WTC11 (cell line): Measurements from ENCODE around the gene LAMA4. TPM values are rescaled to one million over a fixed set of nuclear protein-coding genes. Genes with fewer than 3 reads are reported as not detected.

ENCODE experiments used
- ATAC-seq: fragments of 200-7000 bp; cut with Tn5 transposase; 2 replicates; pipeline ENCODE4 v1.10.0; 2021; ENCODE audit warnings: mild to moderate bottlenecking, moderate library complexity
- CTCF ChIA-PET: fragments of 300-600 bp; sonication (Branson Sonifier 250); formaldehyde crosslinking; loops from one replicate; lab custom pipeline; 2021; ENCODE audit warnings: antibody characterized with exemption; lab: Charles Lee
- POLR2A ChIA-PET: fragments of 350-600 bp; sonication (Branson Sonifier 250); formaldehyde crosslinking; loops from one replicate; lab custom pipeline; 2021; ENCODE audit warnings: antibody characterized with exemption; lab: Charles Lee
- DNase-seq: peaks from one replicate; pipeline ENCODE4 v3.0.0; 2021; ENCODE audit warnings: low spot score
- H3K27ac Mint-ChIP-seq: 2 replicates; pipeline ENCODE4 v1.8.0; 2021; ENCODE audit warnings: mixed read lengths
- H3K27me3 Mint-ChIP-seq: 2 replicates; pipeline ENCODE4 v1.8.0; 2021; ENCODE audit warnings: low read depth, mild to moderate bottlenecking, moderate library complexity, mixed read lengths
- H3K36me3 Mint-ChIP-seq: 2 replicates; pipeline ENCODE4 v1.8.0; 2021; ENCODE audit warnings: mixed read lengths
- H3K4me1 Mint-ChIP-seq: 2 replicates; pipeline ENCODE4 v1.8.0; 2022; ENCODE audit warnings: mixed read lengths
- H3K4me3 Mint-ChIP-seq: 2 replicates; pipeline ENCODE4 v1.8.0; 2021; ENCODE audit warnings: mild to moderate bottlenecking, moderate library complexity, mixed read lengths
- H3K9me3 Mint-ChIP-seq: 2 replicates; pipeline ENCODE4 v1.8.0; 2021; ENCODE audit warnings: mixed read lengths
- CREM ChIP-seq: sonication (generic); formaldehyde crosslinking; IDR thresholded peaks from 2 replicates; pipeline ENCODE4 v1.8.1; 2022; ENCODE audit warnings: mild to moderate bottlenecking, missing genetic modification reagents, moderate library complexity
- EMX1 ChIP-seq: fragments of 250-450 bp; sonication (Bioruptor Pico); IDR thresholded peaks from 2 replicates; pipeline ENCODE4 v1.8.0; 2021; ENCODE audit warnings: mild to moderate bottlenecking
- HMGA2 ChIP-seq: fragments of 250-450 bp; sonication (Bioruptor Pico); IDR thresholded peaks from 2 replicates; pipeline ENCODE4 v1.4.0; 2021; ENCODE audit warnings: mild to moderate bottlenecking, moderate library complexity
- NFE2L1 ChIP-seq: sonication (generic); formaldehyde crosslinking; IDR thresholded peaks from 2 replicates; pipeline ENCODE4 v1.8.1; 2023; ENCODE audit warnings: missing genetic modification reagents
- NFYB ChIP-seq: sonication (generic); formaldehyde crosslinking; conservative IDR thresholded peaks from 2 replicates; pipeline ENCODE4 v1.8.0; 2022; ENCODE audit warnings: low read depth, missing genetic modification reagents
- NR1H2 ChIP-seq: sonication (generic); formaldehyde crosslinking; IDR thresholded peaks from 2 replicates; pipeline ENCODE4 v1.9.0; 2021; ENCODE audit warnings: mild to moderate bottlenecking, moderate library complexity, missing genetic modification reagents
- TP53 ChIP-seq: sonication (generic); formaldehyde crosslinking; IDR thresholded peaks from 2 replicates; pipeline ENCODE4 v1.8.1; 2023; ENCODE audit warnings: mild to moderate bottlenecking, missing genetic modification reagents
- ZBTB21 ChIP-seq: sonication (generic); formaldehyde crosslinking; IDR thresholded peaks from 2 replicates; pipeline ENCODE4 v1.8.1; 2023; ENCODE audit warnings: mild to moderate bottlenecking, missing genetic modification reagents, borderline replicate concordance
- ZNF219 ChIP-seq: sonication (generic); formaldehyde crosslinking; IDR thresholded peaks from 2 replicates; pipeline ENCODE4 v1.8.0; 2023; ENCODE audit warnings: missing genetic modification reagents, mild to moderate bottlenecking, borderline replicate concordance
- total RNA-seq: library from RNA; stranded (reverse); gene quantifications from 3 replicates; pipeline ENCODE4 v1.2.3, GENCODE V29; 2021
- TF ChIP-seq, protein P1 (sequence below): sonication (generic); formaldehyde crosslinking; IDR thresholded peaks from 2 replicates; pipeline ENCODE4 v1.8.0; 2022; ENCODE audit warnings: mild to moderate bottlenecking, missing genetic modification reagents
- TF ChIP-seq, protein P2 (sequence below): fragments of 250-450 bp; sonication (Bioruptor Pico); IDR thresholded peaks from 2 replicates; pipeline ENCODE4 v1.9.0; 2021; ENCODE audit warnings: mild to moderate bottlenecking
- TF ChIP-seq, protein P3 (sequence below): sonication (generic); formaldehyde crosslinking; IDR thresholded peaks from 2 replicates; pipeline ENCODE4 v1.8.0; 2022; ENCODE audit warnings: mild to moderate bottlenecking, missing genetic modification reagents
- TF ChIP-seq, protein P4 (sequence below): sonication (generic); formaldehyde crosslinking; IDR thresholded peaks from 2 replicates; pipeline ENCODE4 v1.8.0; 2023; ENCODE audit warnings: mild to moderate bottlenecking, missing genetic modification reagents
- TF ChIP-seq, protein P5 (sequence below): sonication (generic); formaldehyde crosslinking; IDR thresholded peaks from 2 replicates; pipeline ENCODE4 v1.8.1; 2022; ENCODE audit warnings: low read depth, mild to moderate bottlenecking, moderate library complexity, missing genetic modification reagents, borderline replicate concordance
- TF ChIP-seq, protein P6 (sequence below): sonication (generic); formaldehyde crosslinking; IDR thresholded peaks from 2 replicates; pipeline ENCODE4 v1.8.0; 2023; ENCODE audit warnings: missing genetic modification reagents
- TF ChIP-seq, protein P7 (sequence below): sonication (generic); formaldehyde crosslinking; IDR thresholded peaks from 2 replicates; pipeline ENCODE4 v1.8.0; 2022; ENCODE audit warnings: mild to moderate bottlenecking, missing genetic modification reagents
- TF ChIP-seq, protein P8 (sequence below): sonication (generic); formaldehyde crosslinking; IDR thresholded peaks from 2 replicates; pipeline ENCODE4 v1.8.1; 2023; ENCODE audit warnings: mild to moderate bottlenecking, missing genetic modification reagents, borderline replicate concordance
- TF ChIP-seq, protein P9 (sequence below): fragments of 250-450 bp; sonication (Bioruptor Pico); IDR thresholded peaks from 2 replicates; pipeline ENCODE4 v1.9.0; 2021; ENCODE audit warnings: mild to moderate bottlenecking, borderline replicate concordance

LAMA4 gene
- total RNA-seq, 1 experiment from 2014 or later: 1.6 TPM

DNA sequence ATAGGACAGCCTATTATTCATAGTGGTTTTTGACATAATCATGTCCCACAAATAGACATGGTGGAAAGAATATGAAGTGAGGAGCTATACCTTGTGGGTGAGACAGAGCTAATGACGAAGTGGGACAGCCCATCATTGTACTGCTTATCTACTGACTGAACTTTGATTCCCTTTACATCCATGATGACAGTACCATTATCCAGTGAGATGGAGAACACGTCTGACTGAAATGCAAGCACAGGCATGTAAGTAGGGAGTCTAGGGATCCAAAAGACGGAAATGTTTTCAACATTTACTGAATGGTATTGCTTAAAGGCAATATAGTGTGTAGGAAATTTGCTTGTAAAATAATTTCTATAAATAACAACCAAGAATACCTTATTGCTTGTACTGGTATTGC, 123.5 kb downstream of the LAMA4 start (continued):
- no peak for TF ChIP-seq NR1H2
- TF ChIP-seq, protein P1, sequence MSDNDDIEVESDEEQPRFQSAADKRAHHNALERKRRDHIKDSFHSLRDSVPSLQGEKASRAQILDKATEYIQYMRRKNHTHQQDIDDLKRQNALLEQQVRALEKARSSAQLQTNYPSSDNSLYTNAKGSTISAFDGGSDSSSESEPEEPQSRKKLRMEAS (CRISPR knock-in tag): no peak
- TF ChIP-seq ZNF219 (CRISPR knock-in tag): no peak
- TF ChIP-seq TP53: no peak
- no peak for TF ChIP-seq CREM (CRISPR knock-in tag)
- TF ChIP-seq, protein P2, sequence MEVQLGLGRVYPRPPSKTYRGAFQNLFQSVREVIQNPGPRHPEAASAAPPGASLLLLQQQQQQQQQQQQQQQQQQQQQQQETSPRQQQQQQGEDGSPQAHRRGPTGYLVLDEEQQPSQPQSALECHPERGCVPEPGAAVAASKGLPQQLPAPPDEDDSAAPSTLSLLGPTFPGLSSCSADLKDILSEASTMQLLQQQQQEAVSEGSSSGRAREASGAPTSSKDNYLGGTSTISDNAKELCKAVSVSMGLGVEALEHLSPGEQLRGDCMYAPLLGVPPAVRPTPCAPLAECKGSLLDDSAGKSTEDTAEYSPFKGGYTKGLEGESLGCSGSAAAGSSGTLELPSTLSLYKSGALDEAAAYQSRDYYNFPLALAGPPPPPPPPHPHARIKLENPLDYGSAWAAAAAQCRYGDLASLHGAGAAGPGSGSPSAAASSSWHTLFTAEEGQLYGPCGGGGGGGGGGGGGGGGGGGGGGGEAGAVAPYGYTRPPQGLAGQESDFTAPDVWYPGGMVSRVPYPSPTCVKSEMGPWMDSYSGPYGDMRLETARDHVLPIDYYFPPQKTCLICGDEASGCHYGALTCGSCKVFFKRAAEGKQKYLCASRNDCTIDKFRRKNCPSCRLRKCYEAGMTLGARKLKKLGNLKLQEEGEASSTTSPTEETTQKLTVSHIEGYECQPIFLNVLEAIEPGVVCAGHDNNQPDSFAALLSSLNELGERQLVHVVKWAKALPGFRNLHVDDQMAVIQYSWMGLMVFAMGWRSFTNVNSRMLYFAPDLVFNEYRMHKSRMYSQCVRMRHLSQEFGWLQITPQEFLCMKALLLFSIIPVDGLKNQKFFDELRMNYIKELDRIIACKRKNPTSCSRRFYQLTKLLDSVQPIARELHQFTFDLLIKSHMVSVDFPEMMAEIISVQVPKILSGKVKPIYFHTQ (CRISPR knock-in tag): no peak
- TF ChIP-seq NFYB (CRISPR knock-in tag): no peak
- TF ChIP-seq, protein P3, sequence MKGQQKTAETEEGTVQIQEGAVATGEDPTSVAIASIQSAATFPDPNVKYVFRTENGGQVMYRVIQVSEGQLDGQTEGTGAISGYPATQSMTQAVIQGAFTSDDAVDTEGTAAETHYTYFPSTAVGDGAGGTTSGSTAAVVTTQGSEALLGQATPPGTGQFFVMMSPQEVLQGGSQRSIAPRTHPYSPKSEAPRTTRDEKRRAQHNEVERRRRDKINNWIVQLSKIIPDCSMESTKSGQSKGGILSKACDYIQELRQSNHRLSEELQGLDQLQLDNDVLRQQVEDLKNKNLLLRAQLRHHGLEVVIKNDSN (CRISPR knock-in tag): no peak
- TF ChIP-seq, protein P4, sequence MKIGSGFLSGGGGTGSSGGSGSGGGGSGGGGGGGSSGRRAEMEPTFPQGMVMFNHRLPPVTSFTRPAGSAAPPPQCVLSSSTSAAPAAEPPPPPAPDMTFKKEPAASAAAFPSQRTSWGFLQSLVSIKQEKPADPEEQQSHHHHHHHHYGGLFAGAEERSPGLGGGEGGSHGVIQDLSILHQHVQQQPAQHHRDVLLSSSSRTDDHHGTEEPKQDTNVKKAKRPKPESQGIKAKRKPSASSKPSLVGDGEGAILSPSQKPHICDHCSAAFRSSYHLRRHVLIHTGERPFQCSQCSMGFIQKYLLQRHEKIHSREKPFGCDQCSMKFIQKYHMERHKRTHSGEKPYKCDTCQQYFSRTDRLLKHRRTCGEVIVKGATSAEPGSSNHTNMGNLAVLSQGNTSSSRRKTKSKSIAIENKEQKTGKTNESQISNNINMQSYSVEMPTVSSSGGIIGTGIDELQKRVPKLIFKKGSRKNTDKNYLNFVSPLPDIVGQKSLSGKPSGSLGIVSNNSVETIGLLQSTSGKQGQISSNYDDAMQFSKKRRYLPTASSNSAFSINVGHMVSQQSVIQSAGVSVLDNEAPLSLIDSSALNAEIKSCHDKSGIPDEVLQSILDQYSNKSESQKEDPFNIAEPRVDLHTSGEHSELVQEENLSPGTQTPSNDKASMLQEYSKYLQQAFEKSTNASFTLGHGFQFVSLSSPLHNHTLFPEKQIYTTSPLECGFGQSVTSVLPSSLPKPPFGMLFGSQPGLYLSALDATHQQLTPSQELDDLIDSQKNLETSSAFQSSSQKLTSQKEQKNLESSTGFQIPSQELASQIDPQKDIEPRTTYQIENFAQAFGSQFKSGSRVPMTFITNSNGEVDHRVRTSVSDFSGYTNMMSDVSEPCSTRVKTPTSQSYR (CRISPR knock-in tag): no peak
- TF ChIP-seq, all 79 proteins: peak for 0

DNA sequence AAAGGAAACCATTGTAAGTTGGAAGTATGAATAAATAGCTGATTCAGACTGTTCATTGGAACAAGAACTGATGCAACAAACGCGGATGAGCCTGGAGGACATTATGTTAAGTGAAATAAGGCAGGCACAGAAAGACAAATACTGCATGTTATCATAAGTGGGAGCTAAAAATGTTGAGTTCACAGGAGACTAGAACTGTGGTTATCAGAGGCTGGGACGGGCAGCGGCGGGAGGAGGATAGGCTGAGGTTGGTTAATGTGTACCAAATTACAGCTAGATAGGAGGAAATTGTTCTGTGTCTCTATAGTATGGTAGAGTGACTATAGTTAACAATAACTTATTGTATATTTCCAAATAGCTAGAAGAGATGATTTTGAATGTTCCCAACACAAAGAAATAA, 126.2 kb downstream of the LAMA4 start:
- no peak overlapping the region for H3K27ac Mint-ChIP-seq
- ChIA-PET CTCF (no interaction called here), POLR2A (interaction anchor here (0.6 kb wide), 1 partner anchor 33 kb away, joined by 5 read pairs; no protein-coding TSS in a partner anchor)
- H3K4me1 Mint-ChIP-seq: peaks cover 7% of the 10 kb centered on the region
- DNase-seq (no peak), ATAC-seq (no peak)
- H3K9me3 Mint-ChIP-seq: no peaks in the 10 kb centered on the region
- H3K27me3 Mint-ChIP-seq: no peaks in the 10 kb centered on the region
- no peak overlapping the region for H3K4me3 Mint-ChIP-seq
- H3K36me3 Mint-ChIP-seq: no peaks in the 10 kb centered on the region
- TF ChIP-seq, protein P5, sequence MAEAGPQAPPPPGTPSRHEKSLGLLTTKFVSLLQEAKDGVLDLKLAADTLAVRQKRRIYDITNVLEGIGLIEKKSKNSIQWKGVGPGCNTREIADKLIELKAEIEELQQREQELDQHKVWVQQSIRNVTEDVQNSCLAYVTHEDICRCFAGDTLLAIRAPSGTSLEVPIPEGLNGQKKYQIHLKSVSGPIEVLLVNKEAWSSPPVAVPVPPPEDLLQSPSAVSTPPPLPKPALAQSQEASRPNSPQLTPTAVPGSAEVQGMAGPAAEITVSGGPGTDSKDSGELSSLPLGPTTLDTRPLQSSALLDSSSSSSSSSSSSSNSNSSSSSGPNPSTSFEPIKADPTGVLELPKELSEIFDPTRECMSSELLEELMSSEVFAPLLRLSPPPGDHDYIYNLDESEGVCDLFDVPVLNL (CRISPR knock-in tag): no peak
- no peak for TF ChIP-seq ZBTB21 (CRISPR knock-in tag)
- TF ChIP-seq, protein P6, sequence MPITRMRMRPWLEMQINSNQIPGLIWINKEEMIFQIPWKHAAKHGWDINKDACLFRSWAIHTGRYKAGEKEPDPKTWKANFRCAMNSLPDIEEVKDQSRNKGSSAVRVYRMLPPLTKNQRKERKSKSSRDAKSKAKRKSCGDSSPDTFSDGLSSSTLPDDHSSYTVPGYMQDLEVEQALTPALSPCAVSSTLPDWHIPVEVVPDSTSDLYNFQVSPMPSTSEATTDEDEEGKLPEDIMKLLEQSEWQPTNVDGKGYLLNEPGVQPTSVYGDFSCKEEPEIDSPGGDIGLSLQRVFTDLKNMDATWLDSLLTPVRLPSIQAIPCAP (CRISPR knock-in tag): no peak
- TF ChIP-seq, protein P7, sequence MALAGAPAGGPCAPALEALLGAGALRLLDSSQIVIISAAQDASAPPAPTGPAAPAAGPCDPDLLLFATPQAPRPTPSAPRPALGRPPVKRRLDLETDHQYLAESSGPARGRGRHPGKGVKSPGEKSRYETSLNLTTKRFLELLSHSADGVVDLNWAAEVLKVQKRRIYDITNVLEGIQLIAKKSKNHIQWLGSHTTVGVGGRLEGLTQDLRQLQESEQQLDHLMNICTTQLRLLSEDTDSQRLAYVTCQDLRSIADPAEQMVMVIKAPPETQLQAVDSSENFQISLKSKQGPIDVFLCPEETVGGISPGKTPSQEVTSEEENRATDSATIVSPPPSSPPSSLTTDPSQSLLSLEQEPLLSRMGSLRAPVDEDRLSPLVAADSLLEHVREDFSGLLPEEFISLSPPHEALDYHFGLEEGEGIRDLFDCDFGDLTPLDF (CRISPR knock-in tag): no peak
- no peak for TF ChIP-seq HMGA2 (CRISPR knock-in tag)
- TF ChIP-seq NR1H2: no peak
- TF ChIP-seq EMX1 (CRISPR knock-in tag): no peak
- TF ChIP-seq NFE2L1: no peak
- TF ChIP-seq, protein P8, sequence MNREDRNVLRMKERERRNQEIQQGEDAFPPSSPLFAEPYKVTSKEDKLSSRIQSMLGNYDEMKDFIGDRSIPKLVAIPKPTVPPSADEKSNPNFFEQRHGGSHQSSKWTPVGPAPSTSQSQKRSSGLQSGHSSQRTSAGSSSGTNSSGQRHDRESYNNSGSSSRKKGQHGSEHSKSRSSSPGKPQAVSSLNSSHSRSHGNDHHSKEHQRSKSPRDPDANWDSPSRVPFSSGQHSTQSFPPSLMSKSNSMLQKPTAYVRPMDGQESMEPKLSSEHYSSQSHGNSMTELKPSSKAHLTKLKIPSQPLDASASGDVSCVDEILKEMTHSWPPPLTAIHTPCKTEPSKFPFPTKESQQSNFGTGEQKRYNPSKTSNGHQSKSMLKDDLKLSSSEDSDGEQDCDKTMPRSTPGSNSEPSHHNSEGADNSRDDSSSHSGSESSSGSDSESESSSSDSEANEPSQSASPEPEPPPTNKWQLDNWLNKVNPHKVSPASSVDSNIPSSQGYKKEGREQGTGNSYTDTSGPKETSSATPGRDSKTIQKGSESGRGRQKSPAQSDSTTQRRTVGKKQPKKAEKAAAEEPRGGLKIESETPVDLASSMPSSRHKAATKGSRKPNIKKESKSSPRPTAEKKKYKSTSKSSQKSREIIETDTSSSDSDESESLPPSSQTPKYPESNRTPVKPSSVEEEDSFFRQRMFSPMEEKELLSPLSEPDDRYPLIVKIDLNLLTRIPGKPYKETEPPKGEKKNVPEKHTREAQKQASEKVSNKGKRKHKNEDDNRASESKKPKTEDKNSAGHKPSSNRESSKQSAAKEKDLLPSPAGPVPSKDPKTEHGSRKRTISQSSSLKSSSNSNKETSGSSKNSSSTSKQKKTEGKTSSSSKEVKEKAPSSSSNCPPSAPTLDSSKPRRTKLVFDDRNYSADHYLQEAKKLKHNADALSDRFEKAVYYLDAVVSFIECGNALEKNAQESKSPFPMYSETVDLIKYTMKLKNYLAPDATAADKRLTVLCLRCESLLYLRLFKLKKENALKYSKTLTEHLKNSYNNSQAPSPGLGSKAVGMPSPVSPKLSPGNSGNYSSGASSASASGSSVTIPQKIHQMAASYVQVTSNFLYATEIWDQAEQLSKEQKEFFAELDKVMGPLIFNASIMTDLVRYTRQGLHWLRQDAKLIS (CRISPR knock-in tag): no peak
- TF ChIP-seq, protein P9, sequence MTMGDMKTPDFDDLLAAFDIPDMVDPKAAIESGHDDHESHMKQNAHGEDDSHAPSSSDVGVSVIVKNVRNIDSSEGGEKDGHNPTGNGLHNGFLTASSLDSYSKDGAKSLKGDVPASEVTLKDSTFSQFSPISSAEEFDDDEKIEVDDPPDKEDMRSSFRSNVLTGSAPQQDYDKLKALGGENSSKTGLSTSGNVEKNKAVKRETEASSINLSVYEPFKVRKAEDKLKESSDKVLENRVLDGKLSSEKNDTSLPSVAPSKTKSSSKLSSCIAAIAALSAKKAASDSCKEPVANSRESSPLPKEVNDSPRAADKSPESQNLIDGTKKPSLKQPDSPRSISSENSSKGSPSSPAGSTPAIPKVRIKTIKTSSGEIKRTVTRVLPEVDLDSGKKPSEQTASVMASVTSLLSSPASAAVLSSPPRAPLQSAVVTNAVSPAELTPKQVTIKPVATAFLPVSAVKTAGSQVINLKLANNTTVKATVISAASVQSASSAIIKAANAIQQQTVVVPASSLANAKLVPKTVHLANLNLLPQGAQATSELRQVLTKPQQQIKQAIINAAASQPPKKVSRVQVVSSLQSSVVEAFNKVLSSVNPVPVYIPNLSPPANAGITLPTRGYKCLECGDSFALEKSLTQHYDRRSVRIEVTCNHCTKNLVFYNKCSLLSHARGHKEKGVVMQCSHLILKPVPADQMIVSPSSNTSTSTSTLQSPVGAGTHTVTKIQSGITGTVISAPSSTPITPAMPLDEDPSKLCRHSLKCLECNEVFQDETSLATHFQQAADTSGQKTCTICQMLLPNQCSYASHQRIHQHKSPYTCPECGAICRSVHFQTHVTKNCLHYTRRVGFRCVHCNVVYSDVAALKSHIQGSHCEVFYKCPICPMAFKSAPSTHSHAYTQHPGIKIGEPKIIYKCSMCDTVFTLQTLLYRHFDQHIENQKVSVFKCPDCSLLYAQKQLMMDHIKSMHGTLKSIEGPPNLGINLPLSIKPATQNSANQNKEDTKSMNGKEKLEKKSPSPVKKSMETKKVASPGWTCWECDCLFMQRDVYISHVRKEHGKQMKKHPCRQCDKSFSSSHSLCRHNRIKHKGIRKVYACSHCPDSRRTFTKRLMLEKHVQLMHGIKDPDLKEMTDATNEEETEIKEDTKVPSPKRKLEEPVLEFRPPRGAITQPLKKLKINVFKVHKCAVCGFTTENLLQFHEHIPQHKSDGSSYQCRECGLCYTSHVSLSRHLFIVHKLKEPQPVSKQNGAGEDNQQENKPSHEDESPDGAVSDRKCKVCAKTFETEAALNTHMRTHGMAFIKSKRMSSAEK (CRISPR knock-in tag): no peak
